GM19324 (cell line): ENCODE data around the gene MPDU1.

Source experiments
- ATAC-seq: cut with Tn5 transposase; IDR thresholded peaks from one replicate; pipeline ENCODE4 v1.9.1; 2021; ENCODE audit warnings: mild to moderate bottlenecking, moderate library complexity; ENCODE audit not compliant: unreplicated experiment, low FRiP score

MPDU1 gene

GRCh38 chr17:7583253-7584109 lies at the start of gene MPDU1:
MPDU1 (plus strand) TSS chr17:7583852; CDS start chr17:7583863, 11 bp downstream.
- ATAC-seq = peak; percentile 86

DNA sequence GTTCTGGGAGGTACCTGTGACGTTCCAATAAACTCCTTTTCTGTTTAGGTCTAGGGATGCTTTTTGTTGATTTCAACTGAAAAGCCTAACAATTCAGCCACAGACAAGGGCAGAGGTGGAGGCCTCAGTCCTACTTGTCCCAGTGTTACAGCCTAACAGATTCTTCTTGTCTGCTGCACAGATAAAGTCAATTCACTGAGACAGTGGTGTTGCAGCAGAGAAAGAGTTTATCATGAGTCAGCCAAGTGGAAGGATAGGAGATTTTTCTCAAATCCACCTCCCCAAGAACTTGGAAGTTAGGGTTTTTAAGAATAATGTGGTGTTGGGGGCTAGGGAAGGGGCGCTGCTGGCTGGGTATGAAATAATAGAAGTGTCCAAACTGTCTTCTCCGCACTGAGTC lies 45.6 kb upstream of the MPDU1 start:
- ATAC-seq = no peak

DNA sequence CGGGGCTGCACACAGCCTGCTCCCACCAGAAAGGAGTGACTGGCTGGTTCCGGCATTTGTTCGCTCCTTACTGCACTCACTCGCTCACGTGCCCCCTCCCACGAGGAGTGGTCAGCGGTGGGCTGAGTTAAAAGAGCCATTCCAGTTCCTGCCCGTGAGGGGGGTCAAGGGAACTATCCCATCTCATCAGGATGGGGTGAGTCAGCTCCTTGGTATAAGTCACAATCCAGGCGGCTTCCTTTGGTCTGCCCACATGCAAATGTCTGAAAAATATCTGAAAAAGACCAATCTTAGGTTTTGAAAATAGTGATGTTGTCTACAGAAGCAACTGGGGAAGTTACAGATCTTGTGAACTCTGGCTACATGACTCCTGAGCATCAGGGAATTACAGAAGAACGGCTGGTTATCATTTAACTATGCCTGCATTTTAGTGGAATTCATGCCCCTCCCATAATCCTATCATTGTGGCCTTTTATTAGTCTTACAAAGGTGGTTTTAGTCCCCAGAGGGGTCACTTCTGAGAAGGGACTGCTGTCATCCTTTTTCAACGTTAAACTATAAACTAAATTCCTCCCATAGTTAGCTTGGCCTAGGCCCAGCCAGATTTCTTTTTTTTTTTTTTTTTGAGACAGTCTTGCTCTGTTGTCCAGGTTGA lies 44.6 kb upstream of the MPDU1 start:
- ATAC-seq = no peak

DNA sequence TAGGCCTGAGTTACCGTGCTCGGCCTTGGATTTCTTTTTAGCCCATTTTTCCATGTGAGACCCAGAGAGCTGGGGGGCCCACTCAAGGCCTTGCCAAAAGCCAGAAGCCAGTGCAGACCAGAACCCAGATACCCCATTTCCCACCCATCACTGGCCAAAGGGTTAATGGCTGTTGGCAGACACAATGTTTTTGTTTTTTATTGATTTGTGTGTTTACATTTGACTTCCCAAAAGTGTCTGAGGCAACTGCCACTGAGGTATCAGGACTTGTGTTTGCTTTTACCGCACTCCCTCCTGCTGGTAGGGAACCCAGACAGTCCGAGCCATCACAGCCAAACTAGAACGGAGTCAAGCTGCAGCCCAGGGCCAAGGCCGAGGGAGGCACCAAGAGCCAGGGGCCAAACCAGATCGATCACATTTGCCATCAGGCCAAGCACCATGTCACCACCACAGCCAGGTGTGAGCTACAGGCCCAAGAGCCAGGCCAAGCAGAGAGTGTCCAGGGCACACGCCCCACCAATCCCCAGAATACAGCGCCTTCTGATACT lies 42.5 kb upstream of the MPDU1 start:
- no peak for ATAC-seq

- ATAC-seq = no peak
Measured at GRCh38 chr17:7544911-7545310, 38.7 kb upstream of the MPDU1 start.

GRCh38 chr17:7548585-7549400 lies 34.9 kb upstream of the MPDU1 start, which contains the start of gene TNFSF12:
TNFSF12 (plus strand) TSS chr17:7549058; CDS start chr17:7549154, 96 bp downstream.
- ATAC-seq = peak; percentile 44

DNA sequence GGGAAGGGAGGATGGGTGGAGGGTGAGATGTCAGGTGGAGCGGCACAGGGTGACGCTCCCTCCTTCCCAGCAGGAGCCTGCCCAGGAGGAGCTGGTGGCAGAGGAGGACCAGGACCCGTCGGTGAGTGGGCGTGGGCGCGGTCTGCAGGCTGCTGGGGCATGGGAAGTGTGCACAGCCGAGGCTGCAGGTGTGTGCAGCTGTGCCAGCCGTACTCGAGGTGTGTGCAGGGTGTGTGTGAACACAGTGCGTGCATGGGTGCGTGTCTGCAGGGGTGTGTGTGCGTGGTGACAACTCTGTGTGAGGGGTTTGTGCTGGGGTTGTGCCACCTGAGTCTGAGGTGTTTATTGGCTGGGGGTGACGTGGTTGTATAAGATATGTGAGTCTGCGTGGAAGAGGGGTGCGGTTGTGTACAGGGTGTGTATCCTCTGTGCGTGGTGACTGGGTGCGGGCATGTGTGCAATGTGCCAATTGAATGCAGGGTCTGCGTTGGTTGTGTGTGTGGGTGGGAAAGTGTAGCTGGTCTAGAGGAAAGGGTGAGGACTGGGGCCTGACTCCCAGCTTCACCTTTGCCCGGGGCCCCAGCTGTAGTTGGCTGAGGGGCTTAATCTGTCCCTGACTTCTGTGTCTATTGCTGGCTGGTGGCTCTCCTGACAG lies 34.1 kb upstream of the MPDU1 start:
- ATAC-seq = peak; percentile 30

DNA sequence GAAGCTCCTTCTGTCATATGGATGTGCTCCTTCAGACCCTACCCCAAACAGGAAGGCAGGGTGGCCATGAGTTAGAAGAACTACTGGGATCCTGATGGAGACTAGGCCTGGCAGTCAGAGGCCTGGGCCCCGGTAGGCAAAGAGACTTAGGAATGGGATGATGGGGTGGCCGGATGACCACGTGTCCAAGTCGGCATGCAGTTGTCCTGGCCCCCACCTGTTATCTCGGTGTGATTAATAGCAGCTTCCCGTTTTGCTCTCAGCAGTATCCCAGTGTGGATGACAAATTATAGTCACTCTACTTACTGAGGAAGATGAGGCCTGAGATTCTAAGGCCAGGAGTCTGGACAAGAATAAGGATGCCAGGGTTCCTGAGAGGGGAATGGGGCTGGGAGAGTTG lies 33.3 kb upstream of the MPDU1 start:
- no peak for ATAC-seq

GRCh38 chr17:7551396-7551795 lies 32.3 kb upstream of the MPDU1 start:
- ATAC-seq = no peak

DNA sequence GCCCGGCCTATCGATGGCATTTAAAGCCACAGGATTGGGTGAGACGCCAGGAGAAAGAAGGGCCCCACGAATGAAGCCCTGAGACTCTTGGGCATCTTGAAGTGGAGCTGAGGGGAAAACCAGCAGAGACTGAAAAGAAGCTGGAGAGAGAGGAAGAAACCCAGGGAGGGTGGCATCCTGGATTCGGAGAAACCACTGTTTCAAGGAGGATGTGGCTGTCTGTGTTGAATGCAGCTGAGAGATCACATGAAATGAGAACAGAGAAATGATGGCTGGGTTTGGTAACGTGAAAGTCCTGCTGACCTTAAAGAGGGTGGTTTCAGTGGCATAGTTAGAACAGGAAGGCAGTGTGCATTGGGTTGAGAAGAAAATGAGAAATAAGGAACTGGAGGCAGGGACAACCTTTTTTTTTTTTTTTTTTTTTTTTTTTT lies 31.0 kb upstream of the MPDU1 start:
- ATAC-seq = peak; percentile 55

DNA sequence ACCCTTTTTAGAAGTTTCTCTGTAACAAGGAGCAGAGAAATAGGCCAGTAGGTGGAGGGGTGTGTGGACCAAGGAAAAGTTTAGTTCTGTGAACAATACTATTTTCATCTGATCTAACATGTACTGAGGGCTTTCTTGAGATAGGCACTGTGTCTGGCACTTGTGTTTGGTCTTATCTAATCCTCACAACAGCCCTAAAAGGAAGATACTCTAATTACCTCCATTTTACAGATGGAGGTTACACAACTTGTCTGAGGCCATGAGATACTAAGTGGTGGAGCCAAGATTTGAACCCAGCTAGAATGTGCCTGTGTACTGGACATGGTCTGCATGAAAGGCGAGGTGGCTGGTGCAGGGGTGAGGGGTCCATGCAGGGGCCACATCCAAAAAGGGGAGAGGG lies 30.3 kb upstream of the MPDU1 start:
- ATAC-seq = no peak

DNA sequence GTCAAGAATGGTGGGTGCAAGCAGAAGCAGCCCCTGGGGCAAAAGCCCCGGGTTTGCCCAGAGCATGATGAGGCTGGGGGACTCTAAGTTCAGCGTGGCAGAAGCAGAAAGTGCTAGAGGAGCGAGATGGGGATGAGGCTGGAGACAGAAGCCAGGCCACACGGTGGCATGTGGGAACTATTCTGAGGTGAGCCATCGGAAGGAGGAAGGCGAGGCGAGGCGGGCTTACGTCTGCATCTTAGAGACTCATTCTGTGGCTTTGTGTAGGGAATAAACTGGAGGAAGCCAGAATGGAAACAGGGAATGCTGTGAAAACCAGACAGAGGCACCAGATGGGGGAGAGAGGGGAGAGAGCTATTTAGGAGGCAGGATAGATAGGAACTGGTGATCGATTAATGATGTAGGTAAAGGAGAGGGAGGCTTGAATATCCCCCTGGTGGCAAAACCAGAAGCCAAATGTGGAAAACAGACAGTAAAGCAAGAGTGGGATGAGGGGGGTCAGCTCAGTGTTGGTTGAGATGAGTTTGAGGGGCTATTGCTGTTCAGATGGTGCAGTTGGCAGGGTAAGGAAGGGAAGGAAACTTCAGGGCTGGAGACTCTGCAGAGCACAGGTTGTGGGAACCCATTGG lies 28.2 kb upstream of the MPDU1 start:
- no peak for ATAC-seq

GRCh38 chr17:7556627-7557026 lies 27.0 kb upstream of the MPDU1 start:
- ATAC-seq = no peak

- ATAC-seq = no peak
Measured at GRCh38 chr17:7557147-7557764, 26.4 kb upstream of the MPDU1 start.

DNA sequence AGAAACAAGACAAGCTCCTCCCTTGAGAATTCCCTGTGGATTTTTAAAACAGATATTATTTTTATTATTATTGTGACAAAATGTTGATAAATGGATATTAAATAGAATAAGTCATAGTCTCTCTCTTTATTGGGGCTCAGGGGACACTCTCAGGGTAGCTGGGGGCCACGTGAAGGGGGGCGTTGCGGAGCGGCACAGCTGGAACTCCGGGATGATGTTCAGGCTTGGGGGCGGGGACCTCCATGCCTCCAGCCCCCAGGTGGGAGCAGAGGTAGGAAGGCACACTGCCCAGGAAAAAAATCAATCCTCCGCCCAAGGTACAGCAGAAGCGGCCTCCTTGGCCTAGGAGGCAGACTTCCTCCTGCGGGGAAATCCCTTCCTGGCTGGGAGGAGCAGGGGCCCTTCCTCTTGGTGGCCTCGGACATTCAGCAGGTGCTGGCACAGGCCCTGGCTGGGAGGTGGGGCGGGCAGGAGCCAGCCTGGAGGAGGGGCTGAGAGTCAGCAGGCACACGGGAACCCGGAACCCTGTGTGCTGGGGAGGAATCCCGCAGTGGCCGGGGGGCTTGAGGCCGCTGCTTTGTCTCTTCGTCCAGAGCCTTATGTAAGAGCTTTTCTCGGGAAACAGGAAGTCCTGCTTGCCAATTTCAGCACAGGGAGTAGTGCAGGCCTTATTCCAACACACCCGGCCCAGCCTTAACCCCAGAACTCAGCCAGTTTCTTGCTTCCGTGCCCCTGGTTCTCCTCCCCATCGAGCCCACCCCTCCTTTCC lies 25.7 kb upstream of the MPDU1 start:
- no peak for ATAC-seq

- no peak for ATAC-seq
Measured at GRCh38 chr17:7558544-7559319, 24.9 kb upstream of the MPDU1 start, which contains the start of gene TNFSF13. TNFSF13 (plus strand) TSS chr17:7558750; CDS start chr17:7559040, 290 bp downstream.

GRCh38 chr17:7559320-7560171 lies 24.1 kb upstream of the MPDU1 start:
- ATAC-seq = no peak
